Measurements from ENCODE around the gene CEBPB.

Gene CEBPB

GRCh38 chr20:50210066-50210619, 19.5 kb downstream of the CEBPB start:
- no peak for DNase-seq

- no peak for DNase-seq
These were observed 20.5 kb downstream of the CEBPB start for GRCh38 chr20:50211091-50211490.

- DNase-seq: no peak
These were observed 23.0 kb downstream of the CEBPB start for GRCh38 chr20:50213531-50214106.

DNA sequence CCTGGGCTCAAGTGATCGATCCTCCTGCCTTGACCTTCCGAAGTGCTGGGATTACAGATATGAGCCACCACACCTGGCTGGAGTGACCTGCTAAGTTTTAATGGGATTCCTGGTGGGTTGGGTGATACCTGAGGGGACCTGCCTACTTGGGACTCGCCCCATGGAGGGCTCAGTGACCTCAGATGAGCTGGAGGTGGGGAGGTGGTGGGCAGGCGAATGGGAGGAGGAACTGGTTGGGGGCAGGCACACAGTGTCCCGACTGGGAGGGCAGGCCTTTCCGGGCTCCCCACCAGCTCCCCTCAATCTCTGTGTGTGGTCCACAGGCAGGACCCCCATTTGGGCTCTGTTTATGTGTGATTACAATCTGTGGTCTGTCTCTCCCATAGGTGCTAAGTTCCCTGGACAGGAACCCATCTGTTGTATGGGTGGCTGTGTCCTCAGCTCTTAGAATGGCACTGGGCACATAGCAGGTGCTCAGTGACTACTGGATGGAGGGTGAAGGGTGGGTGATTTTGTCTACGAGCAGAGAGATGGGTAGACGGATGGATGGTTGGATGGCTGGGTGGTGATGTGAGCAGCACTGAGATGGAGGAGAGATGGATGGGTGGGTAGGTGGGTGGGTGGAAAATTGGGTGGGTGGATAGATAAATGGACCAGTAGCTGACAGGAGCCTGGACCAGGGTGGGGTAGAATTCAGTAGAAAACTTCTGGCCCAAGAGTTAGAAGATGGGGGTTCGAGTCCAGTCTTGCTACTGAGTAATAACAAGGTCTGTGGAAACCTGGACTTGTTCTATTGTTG, 23.8 kb downstream of the CEBPB start:
- no peak for DNase-seq

- no peak for DNase-seq
These were observed 24.6 kb downstream of the CEBPB start for GRCh38 chr20:50215101-50215690.

- no peak for DNase-seq
These were observed 25.3 kb downstream of the CEBPB start for GRCh38 chr20:50215926-50216325.

- DNase-seq: no peak
These were observed 26.0 kb downstream of the CEBPB start for GRCh38 chr20:50216543-50217206.

DNA sequence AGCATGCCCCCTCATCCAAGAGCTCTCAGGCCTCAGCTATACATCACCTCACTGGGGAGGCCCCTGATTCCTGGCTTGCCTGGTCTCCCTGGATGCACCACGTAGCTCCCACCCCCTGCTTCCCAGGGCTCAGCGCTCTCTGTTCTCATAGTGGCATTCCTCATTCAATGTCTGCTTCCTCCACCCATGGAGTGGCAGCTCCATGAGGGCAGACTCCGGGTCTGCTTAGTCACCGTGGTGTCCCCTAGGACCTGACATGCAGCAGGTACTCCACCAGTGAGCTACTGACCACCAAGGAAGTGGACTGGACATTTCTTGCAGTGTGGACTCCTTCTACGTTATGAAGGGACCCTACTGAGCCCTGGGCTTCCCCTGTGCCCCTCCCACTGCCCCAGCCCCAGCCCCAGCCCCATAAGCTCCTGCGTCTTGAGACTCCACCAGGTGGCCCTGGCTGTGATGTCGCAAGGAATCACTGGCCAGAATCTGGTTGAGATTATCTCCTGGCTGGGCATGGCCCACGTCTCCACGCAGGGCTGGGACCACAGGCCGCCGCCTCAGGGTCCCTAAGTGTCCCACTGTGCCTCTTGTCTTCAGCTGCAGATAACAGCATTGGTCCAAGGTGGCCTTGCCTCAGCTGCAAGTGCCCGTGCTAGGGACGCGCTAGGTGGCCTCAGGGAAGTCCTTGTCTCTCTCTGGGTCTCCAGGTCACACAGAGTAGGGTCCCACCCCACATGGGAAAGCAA, 26.7 kb downstream of the CEBPB start:
- no peak for DNase-seq

- no peak for DNase-seq
These were observed 28.4 kb downstream of the CEBPB start for GRCh38 chr20:50218987-50219435.

- no peak for DNase-seq
These were observed 29.0 kb downstream of the CEBPB start for GRCh38 chr20:50219600-50219999.

DNA sequence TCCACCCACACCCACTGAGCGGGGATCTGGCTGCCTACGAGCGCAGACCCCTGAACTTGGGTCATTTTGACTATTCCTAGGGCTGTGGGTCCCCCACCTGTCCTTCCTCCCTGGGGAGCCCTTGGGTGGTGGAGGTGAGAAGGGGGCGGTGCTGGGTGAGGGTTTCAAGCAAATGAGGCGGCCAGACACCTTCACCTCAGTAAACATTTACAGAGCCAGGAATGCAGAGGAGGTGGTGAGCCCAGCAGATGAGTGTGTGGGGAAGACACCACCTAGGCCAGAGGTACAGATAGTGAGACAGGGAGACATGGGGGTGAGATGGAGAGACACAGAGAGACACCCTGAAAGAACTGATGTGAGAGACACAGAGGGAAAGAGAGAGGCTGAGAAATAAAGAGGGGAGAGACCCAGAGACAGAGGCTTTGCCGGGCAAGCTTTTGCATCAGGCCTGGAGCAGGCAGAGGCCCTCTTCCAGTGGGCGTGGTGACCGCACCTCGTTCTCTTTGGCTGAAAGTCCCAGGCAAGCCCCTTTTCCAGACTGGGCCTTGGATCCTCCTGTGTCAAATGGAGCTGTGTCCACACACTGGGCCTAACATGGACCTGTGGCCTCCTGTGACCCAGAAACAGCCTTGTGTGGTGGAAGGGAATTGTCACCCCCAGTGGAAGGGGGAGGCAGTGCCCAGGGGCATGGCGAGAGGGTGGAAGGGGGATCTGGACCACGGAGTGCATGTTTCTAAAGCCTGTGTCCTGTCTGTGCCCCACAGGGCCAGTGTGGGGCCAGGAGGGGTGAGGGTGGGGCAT, 29.7 kb downstream of the CEBPB start:
- DNase-seq: no peak

DNA sequence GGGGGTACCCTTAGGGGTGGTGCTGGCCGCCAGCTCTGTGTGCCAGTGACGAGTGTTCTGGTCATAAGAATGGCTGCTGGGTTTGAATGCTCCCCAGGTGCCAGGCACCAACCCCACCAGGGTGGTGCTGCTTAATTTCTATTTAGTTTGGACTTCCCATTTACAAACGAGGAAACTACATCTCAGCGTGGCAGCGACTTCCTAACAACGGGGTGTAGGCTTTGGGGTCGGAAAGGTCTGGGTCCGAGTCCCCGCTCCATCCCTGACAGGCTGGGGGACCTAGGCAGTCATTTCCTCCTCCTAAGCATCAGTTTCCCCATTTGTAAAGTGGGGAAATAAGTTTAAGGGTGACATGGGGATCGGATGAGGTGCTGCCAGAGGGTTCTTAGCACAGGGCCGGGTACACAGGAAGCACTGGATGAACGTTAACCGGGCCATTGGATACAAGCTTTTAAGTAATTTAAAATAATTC, 30.3 kb downstream of the CEBPB start:
- no peak for DNase-seq

- peak in 3 of 56 donors; percentile 7 to 29 (median 24) for DNase-seq
These were observed 31.1 kb downstream of the CEBPB start for GRCh38 chr20:50221501-50222308.

DNA sequence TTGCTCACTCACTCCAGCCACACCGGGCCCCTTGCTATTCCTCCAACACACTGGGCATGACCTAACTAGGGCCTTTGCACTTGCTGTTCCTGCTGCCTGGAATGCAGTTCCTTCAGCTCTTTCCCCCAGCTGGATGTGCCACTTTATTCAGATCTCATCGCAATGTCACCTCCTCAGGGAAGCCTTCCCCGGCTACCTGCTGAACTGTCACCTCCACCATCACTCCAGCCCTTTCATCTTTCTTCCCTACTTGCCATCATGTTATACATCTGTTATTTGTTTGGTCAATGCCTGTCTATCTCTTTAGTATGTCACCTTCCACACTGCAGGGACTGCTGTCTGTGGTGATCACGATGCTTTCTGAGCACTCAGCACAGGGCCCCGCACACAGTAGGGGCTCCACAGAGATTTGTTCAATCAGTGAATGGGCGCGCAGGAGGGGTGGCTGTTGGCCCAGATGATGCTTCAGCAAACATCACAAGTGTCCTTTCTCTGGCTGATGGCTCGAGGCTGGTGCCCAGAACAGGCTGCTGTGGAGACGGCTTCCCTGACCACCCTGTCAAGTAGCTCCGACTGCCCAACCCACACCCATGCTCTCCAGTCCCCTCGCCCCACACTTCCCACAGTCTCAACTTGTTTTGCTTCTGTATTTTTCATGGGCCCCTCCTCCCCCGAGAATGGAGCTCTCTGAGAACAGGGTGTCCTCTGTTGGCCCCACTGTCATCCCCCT, 31.8 kb downstream of the CEBPB start:
- DNase-seq: no peak

DNA sequence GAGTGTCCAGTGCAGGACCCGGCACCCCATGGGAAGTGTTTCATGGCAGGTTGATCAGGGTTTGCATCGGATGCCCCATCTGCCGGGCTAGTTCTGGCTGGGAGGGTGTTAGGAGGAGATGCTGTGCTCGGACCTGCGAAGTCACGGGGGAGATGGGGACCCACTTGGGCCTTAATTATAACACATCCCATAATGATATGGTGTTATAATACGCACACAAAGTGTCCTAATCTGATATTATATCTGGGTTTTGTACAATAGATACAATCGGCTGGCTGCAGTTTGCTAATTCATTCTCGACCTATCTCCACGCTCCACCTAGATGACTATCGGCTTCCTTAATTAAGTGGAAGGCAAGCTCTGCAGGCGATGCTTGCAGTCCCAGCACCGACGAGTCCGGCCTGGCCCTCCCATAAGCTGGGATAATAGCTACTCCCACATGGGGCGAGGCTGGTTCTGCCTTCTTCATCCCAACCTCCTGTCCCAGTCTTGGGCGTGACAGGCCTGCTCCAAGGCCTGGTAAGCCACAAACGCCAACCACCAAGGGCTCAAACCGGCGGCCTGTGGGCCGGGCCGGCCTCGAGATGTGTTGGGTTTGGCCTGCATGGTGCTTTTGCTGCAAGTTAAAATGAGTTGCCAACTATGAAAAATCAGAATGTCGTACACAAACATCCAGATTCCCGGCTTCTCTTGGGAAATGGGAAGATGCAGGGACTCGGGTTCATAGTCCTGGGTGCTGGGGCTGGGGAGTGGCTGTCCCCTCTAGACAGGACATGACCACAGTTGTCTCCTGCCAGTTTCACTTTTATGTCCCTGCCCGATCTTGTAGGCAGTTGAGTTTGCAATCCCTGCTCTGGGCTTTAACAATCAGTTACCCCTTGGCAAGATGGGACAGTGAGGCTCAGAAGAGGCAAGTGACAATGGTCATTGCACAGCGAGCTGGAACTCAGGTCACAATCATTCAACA, 32.7 kb downstream of the CEBPB start:
- DNase-seq: no peak

GRCh38 chr20:50224052-50224451, 33.4 kb downstream of the CEBPB start:
- no peak for DNase-seq

Data from amygdala (tissue), 56 donors.